GM12891 (cell line): ENCODE measurements around the gene DMC1.

Experiments used
- POLR2A ChIP-seq: IDR thresholded peaks from 2 replicates; pipeline ENCODE4 v1.6.1; 2011; ENCODE audit warnings: low read depth, low read length, control low read depth
- SPI1 ChIP-seq: IDR thresholded peaks from 2 replicates; pipeline ENCODE4 v1.6.1; 2011; ENCODE audit warnings: low read depth, low read length, control low read depth

GRCh38 chr22:38487946-38488345 is 82.0 kb downstream of the DMC1 start:
- TF ChIP-seq POLR2A: no peak
- no peak for TF ChIP-seq SPI1
